Endothelial cell of umbilical vein (primary cell): ENCODE results near the gene UBE2E2. TPM values are rescaled to one million over a fixed set of nuclear protein-coding genes. Genes with fewer than 3 reads are reported as not detected.
A peak's percentile ranks its signal among the peaks of the same experiment; 100 is the strongest.

ENCODE experiments used
- BruUV-seq: library from RNA; stranded (reverse); fragments of 400-500 nt; replicated peaks from 2 replicates; lab custom pipeline; 2021; lab: Mats Ljungman, UMichigan
- CTCF ChIA-PET: fragments of 300-600, 350-600 bp; sonication (Branson Sonifier 250); formaldehyde crosslinking; loops from one replicate; lab custom pipeline; 2021; ENCODE audit warnings: antibody characterized with exemption, inconsistent platforms; lab: Charles Lee
- POLR2A ChIA-PET: fragments of 300-600, 350-600 bp; sonication (Branson Sonifier 250); formaldehyde crosslinking; loops from one replicate; lab custom pipeline; 2021; ENCODE audit warnings: antibody characterized with exemption, inconsistent platforms; lab: Charles Lee
- DNase-seq: peaks from one replicate; pipeline ENCODE4 v3.0.0-alpha.2; 2011; ENCODE audit warnings: low read depth, low spot score
- FAIRE-seq: peaks from 2 replicates; lab custom pipeline; 2011; peaks lifted over from hg19 to GRCh38; lab: Jason Lieb, UNC
- H2AFZ ChIP-seq: 2 replicates; pipeline ENCODE4 v1.6.0; 2012; ENCODE audit warnings: low read depth, low read length, control low read depth, inconsistent platforms
- H3K27ac ChIP-seq: 2 replicates; pipeline ENCODE4 v1.5.1; 2011; ENCODE audit warnings: low read depth, mild to moderate bottlenecking, control low read depth, low read length, moderate library complexity; ENCODE audit not compliant: insufficient read depth
- H3K27me3 ChIP-seq, 2 experiments: 2 replicates each; pipeline versions ENCODE4 v1.6.0 to v1.6.1; 2011; ENCODE audit warnings: low read length in 2 of 2, mixed read lengths in 1 of 2; ENCODE audit not compliant: control insufficient read depth in 2 of 2, insufficient read depth in 2 of 2
- H3K36me3 ChIP-seq, 2 experiments: 2 replicates in 1 of 2; 3 replicates in 1 of 2; pipeline ENCODE4 v1.5.1; 2011; ENCODE audit warnings: low read length in 2 of 2, mild to moderate bottlenecking in 1 of 2, moderate library complexity in 1 of 2; ENCODE audit not compliant: control insufficient read depth in 2 of 2, insufficient read depth in 2 of 2; ENCODE audit errors: extremely low read depth in 1 of 2
- H3K4me1 ChIP-seq: 3 replicates; pipeline ENCODE4 v1.5.1; 2011; ENCODE audit warnings: mild to moderate bottlenecking, low read length; ENCODE audit not compliant: control insufficient read depth, insufficient read depth; ENCODE audit errors: extremely low read depth
- H3K4me2 ChIP-seq: 2 replicates; pipeline ENCODE4 v1.6.1; 2011; ENCODE audit warnings: low read length, control low read depth, mixed read lengths; ENCODE audit not compliant: insufficient read depth
- H3K4me3 ChIP-seq, 3 experiments: fragments of 200-600 bp in 1 of 3; sonication (generic), shearing (Covaris generic) in 1 of 3; replicated peaks in 1 of 3; 2 replicates each; pipeline ENCODE4 v1.5.1; 2011 to 2016; ENCODE audit warnings: control low read depth in 3 of 3, low read length in 3 of 3, mild to moderate bottlenecking in 2 of 3, inconsistent platforms in 1 of 3, low read depth in 1 of 3, moderate library complexity in 1 of 3; ENCODE audit not compliant: insufficient read depth in 1 of 3
- H3K79me2 ChIP-seq: 2 replicates; pipeline ENCODE4 v1.6.0; 2012; ENCODE audit warnings: low read length, inconsistent platforms; ENCODE audit not compliant: control insufficient read depth, insufficient read depth
- H3K9ac ChIP-seq: replicated peaks from 2 replicates; pipeline ENCODE3; 2011; ENCODE audit warnings: low read length, control low read depth; ENCODE audit not compliant: insufficient read depth; ENCODE audit errors: extremely low read depth
- H3K9me1 ChIP-seq: replicated peaks from 3 replicates; pipeline ENCODE4 v1.6.0; 2011; ENCODE audit warnings: mild to moderate bottlenecking, low read length; ENCODE audit not compliant: control insufficient read depth, insufficient read depth; ENCODE audit errors: extremely low read depth
- H3K9me3 ChIP-seq: replicated peaks from 2 replicates; pipeline ENCODE4 v1.5.1; 2012; ENCODE audit warnings: low read length, inconsistent platforms; ENCODE audit not compliant: control insufficient read depth, insufficient read depth
- H4K20me1 ChIP-seq: replicated peaks from 2 replicates; pipeline ENCODE3; 2011; ENCODE audit warnings: mild to moderate bottlenecking, low read length; ENCODE audit not compliant: control insufficient read depth, insufficient read depth; ENCODE audit errors: extremely low read depth
- EZH2 ChIP-seq: IDR thresholded peaks from 2 replicates; pipeline ENCODE4 v1.6.1; 2012; ENCODE audit warnings: borderline replicate concordance, low read depth, mild to moderate bottlenecking, moderate library complexity, low read length, inconsistent platforms; ENCODE audit not compliant: severe bottlenecking
- FOS ChIP-seq: IDR thresholded peaks from 2 replicates; pipeline ENCODE4 v1.6.1; 2011; ENCODE audit warnings: mild to moderate bottlenecking, low read length, moderate library complexity, borderline replicate concordance; ENCODE audit not compliant: insufficient read depth
- GATA2 ChIP-seq: IDR thresholded peaks from 2 replicates; pipeline ENCODE4 v1.7.0; 2011; ENCODE audit warnings: low read depth, mild to moderate bottlenecking, moderate library complexity, mixed read lengths, low read length; ENCODE audit not compliant: insufficient read length, insufficient read depth
- JUN ChIP-seq: IDR thresholded peaks from 2 replicates; pipeline ENCODE4 v1.6.1; 2011; ENCODE audit warnings: borderline replicate concordance, low read depth; ENCODE audit not compliant: insufficient read length, insufficient read depth
- MYC ChIP-seq: IDR thresholded peaks from one replicate; pipeline ENCODE4 v1.6.1; 2011; ENCODE audit warnings: mild to moderate bottlenecking, low read depth, low read length
- POLR2A ChIP-seq: IDR thresholded peaks from 2 replicates; pipeline ENCODE4 v1.6.1; 2012; ENCODE audit warnings: low read depth, mild to moderate bottlenecking, control low read depth, low read length
- POLR2AphosphoS5 ChIP-seq: IDR thresholded peaks from 2 replicates; pipeline ENCODE4 v1.6.1; 2012; ENCODE audit warnings: low read depth, mild to moderate bottlenecking, control low read depth, low read length, moderate library complexity; ENCODE audit not compliant: insufficient read depth
- dilution Hi-C: fragments of 300-500 bp; cut with MboI; formaldehyde crosslinking; loops from one replicate; pipeline ENCODE4 v1.15.0; 2019; ENCODE audit warnings: low sequenced_read_pairs; ENCODE audit not compliant: extremely low pct_ligation_motif_present
- intact Hi-C: fragments of 100-400 bp; cut with micrococcal nuclease; formaldehyde crosslinking; loops from one replicate; pipeline ENCODE4 v1.10.0; 2022
- polyA plus RNA-seq, 4 experiments: library from polyadenylated mRNA; depleted of rRNA in 3 of 4; stranded (reverse) in 3 of 4; unstranded in 1 of 4; fragments of >200 nt; gene quantifications; 2 replicates each; pipeline versions ENCODE4 v1.2.1 to v1.2.3, GENCODE V29; 2011 to 2012; ENCODE audit warnings: missing spikeins in 1 of 4
- total RNA-seq: library from RNA; stranded (reverse); gene quantifications from 2 replicates; pipeline ENCODE4 v1.2.3, GENCODE V29; 2021
- TF ChIP-seq, protein P1 (sequence below), 2 donors: IDR thresholded peaks; 1 replicate in 1 of 2; 2 replicates in 1 of 2; pipeline ENCODE4 v1.5.1; 2011; ENCODE audit warnings: low read length in 2 of 2, mild to moderate bottlenecking in 2 of 2, moderate library complexity in 2 of 2, control low read depth in 1 of 2, inconsistent platforms in 1 of 2, low read depth in 1 of 2; ENCODE audit not compliant: insufficient read depth in 1 of 2; ENCODE audit errors: extremely low read depth in 1 of 2

UBE2E2 gene
- total and polyA plus RNA-seq, 2 donors (not counting 3 experiments of a cell fraction or from before 2014, with no cell fraction given) = 37.0 to 45.4 TPM

DNA sequence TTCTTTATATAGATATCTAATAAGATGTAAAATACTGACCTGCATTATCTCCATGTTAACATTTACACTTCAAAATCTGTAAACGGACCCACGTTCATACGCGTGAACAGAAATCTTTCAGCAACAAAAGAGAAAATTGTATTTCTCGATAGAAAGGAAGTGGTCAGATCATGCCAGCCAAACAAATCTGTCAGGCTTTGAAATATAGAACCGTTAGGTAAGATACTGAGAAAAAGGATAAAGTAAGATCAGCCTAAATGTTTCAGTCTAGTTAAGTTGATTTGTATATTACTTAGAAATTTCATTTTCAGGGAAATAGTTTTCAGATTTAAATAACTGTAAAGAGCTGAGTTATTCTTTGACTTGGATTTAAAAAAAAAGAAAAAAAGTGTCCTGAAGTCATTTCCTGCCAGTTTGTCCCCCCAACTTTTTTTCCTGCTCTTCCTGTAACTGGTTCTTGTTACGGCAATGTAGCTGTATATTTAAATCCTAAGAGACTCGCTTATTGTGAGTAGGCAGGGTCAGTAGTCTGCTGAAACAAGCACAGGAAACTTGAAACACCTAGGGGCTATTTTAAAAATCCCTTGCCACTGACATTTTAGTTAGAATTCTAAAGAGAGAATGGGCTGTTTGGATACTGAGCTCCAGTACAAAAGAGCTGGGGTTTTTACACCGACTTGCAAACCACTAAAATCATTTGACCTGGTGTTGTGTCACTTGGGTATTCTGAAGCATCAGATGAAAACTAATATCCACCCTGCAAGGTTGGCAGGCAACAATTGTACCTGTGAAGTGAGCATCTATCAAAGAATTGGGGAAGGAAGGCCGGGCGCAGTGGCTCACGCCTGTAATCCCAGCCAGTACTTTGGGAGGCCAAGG is 237.5 kb downstream of the UBE2E2 start:
- Histone ChIP-seq H3K4me1 (peaks cover 10% of the 10 kb centered on the region), H3K9me3 (no peaks in the 10 kb centered on the region), H3K27me3 (no peaks in the 10 kb centered on the region), H2AFZ (no peak overlapping the region), H4K20me1 (no peaks in the 10 kb centered on the region), H3K9ac (no peak overlapping the region), H3K36me3 (no peaks in the 10 kb centered on the region), H3K79me2 (no peaks in the 10 kb centered on the region), H3K9me1 (no peaks in the 10 kb centered on the region), H3K27ac (no peak overlapping the region), H3K4me3 (no peak overlapping the region), H3K4me2 (no peak overlapping the region)
- no peak for TF ChIP-seq FOS
- TF ChIP-seq POLR2A = no peak
- TF ChIP-seq EZH2 = no peak
- TF ChIP-seq JUN = no peak
- TF ChIP-seq POLR2AphosphoS5 = no peak
- dilution Hi-C loops (no loop called here), intact Hi-C loops (no loop called here)
- ChIA-PET CTCF (interaction anchor here (1.1 kb wide), 1 partner anchor 13 kb away, joined by 3 read pairs; no protein-coding TSS in a partner anchor), POLR2A (no interaction called here)
- DNase-seq (no peak), FAIRE-seq (no peak)
- BruUV-seq = no TSS peak

DNA sequence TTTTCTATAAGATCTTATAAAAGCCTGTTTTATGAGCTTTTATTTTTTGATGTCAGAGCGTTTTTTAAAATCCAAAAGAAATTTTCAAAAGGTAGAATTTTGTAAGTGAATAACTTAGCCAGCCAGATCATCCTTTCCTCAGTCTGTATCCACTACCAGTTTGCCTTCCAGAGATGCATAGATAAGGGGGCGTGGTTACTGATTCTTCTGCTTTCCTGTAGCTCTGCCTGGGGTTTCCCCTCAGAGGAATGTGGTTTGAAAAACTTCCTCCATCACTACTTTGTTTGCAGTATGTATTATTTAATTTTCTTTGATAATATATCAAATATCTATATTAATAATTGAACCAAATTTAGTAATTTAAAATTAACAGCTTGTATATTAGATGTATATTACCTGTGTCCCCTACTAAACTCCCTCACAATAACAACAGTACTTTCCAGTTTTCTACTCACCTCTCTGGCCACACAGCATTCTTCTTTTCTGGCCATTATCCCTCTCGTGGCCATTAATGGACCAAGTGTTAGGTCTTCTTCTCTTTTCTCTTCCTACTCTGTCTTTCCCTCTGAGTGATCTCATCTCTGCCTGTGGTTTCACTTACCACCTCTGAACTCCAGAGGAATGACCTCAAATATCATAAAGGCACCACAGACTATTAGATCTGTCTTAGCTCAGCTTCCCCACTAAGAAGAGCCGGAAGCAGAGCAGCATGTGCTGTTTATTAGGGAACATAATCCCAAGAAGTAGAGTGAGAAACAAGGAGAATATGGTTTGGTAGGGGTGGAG is 239.7 kb downstream of the UBE2E2 start:
- Histone ChIP-seq H3K4me2 (no peak overlapping the region), H3K4me3 (no peak overlapping the region), H3K27me3 (no peaks in the 10 kb centered on the region), H4K20me1 (no peaks in the 10 kb centered on the region), H3K9me3 (no peaks in the 10 kb centered on the region), H3K4me1 (peaks cover 10% of the 10 kb centered on the region), H3K36me3 (no peaks in the 10 kb centered on the region), H3K27ac (no peak overlapping the region), H3K9me1 (no peaks in the 10 kb centered on the region), H2AFZ (no peak overlapping the region), H3K9ac (no peak overlapping the region), H3K79me2 (no peaks in the 10 kb centered on the region)
- DNase-seq (no peak), FAIRE-seq (no peak)
- intact Hi-C loops = no loop called here
- TF ChIP-seq, protein P1, sequence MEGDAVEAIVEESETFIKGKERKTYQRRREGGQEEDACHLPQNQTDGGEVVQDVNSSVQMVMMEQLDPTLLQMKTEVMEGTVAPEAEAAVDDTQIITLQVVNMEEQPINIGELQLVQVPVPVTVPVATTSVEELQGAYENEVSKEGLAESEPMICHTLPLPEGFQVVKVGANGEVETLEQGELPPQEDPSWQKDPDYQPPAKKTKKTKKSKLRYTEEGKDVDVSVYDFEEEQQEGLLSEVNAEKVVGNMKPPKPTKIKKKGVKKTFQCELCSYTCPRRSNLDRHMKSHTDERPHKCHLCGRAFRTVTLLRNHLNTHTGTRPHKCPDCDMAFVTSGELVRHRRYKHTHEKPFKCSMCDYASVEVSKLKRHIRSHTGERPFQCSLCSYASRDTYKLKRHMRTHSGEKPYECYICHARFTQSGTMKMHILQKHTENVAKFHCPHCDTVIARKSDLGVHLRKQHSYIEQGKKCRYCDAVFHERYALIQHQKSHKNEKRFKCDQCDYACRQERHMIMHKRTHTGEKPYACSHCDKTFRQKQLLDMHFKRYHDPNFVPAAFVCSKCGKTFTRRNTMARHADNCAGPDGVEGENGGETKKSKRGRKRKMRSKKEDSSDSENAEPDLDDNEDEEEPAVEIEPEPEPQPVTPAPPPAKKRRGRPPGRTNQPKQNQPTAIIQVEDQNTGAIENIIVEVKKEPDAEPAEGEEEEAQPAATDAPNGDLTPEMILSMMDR (IDR thresholded peaks at IDR 0.05; ENCODE audit: extremely low read depth in 1 of 2, insufficient read depth in 1 of 2, low read depth in 1 of 2, low read length in 2 of 2) = no peak
- no peak for TF ChIP-seq POLR2AphosphoS5
- peak; percentile 14 for TF ChIP-seq GATA2
- no peak for TF ChIP-seq MYC
- ChIA-PET CTCF (interaction anchor here (0.8 to 1.5 kb wide), 5 partner anchors 9 to 22 kb away, joined by 3 to 5 read pairs (median 3); no protein-coding TSS in a partner anchor), POLR2A (no interaction called here)
- dilution Hi-C loops = no loop called here
- no TSS peak for BruUV-seq
